Parathyroid adenoma (tissue), 2 donors: Measurements from ENCODE around the gene OSCP1.
"Not testable (repeated sequence)": the region's sequence is repeated elsewhere in the genome, so short reads cannot be mapped to it uniquely, and the experiment has no call there.

Source experiments
- H2AFZ ChIP-seq: fragments of 300-600 bp; sonication (generic); one replicate; pipeline ENCODE4 v1.7.0; 2017; ENCODE audit warnings: antibody characterized with exemption, mild to moderate bottlenecking
- H3K27ac ChIP-seq: fragments of 300-600 bp; sonication (generic); one replicate; pipeline ENCODE4 v1.7.0; 2017
- H3K27me3 ChIP-seq: fragments of 300-600 bp; sonication (generic); one replicate; pipeline ENCODE4 v1.7.0; 2017; ENCODE audit warnings: low read length; ENCODE audit not compliant: control insufficient read depth, insufficient read depth
- H3K36me3 ChIP-seq: fragments of 300-600 bp; sonication (generic); one replicate; pipeline ENCODE4 v1.7.0; 2017; ENCODE audit warnings: low read length; ENCODE audit not compliant: control insufficient read depth, insufficient read depth
- H3K4me1 ChIP-seq: fragments of 300-600 bp; sonication (generic); one replicate; pipeline ENCODE4 v1.7.0; 2017; ENCODE audit warnings: control low read depth
- H3K4me2 ChIP-seq: fragments of 300-600 bp; sonication (generic); one replicate; pipeline ENCODE4 v1.7.0; 2017; ENCODE audit warnings: low read length
- H3K4me3 ChIP-seq: fragments of 300-600 bp; sonication (generic); one replicate; pipeline ENCODE4 v1.7.0; 2017; ENCODE audit warnings: low read depth, low read length
- H3K79me2 ChIP-seq: fragments of 300-600 bp; sonication (generic); one replicate; pipeline ENCODE4 v1.7.0; 2017; ENCODE audit warnings: control low read depth
- H3K9ac ChIP-seq: fragments of 300-600 bp; sonication (generic); one replicate; pipeline ENCODE4 v1.7.0; 2017; ENCODE audit warnings: mild to moderate bottlenecking
- H3K9me3 ChIP-seq: fragments of 300-600 bp; sonication (generic); one replicate; pipeline ENCODE4 v1.7.0; 2017; ENCODE audit warnings: low read length; ENCODE audit not compliant: control insufficient read depth
- TF ChIP-seq, protein P1 (sequence below): fragments of 300-600 bp; sonication (generic); IDR thresholded peaks from one replicate; pipeline ENCODE4 v1.7.0; 2017; ENCODE audit warnings: antibody characterized with exemption, mild to moderate bottlenecking
- donor health status: primary hyperparathyroidism.

The OSCP1 gene

DNA sequence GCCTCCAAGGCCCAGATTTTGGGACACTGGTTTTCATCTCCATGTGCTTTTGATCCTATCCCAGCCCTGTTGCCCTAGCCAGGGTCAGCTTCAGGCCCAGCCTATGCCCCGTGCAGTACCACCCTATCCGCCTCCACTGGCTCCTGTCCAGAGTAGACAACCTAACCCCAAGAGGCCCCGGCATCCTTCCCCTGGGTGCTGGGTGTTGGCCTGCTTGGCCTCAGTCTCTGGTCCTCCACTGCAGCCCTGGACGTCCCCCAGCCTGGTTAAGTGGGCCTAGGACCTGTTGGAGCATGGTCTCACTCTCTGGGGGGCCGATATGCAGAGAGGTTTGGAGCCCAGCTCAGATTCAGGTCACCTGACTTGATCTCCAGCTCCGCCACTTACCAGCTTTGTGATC is 30.8 kb upstream of the OSCP1 start:
- Histone ChIP-seq H2AFZ (no peak overlapping the region), H3K4me3 (no peak overlapping the region), H3K36me3 (no peaks in the 10 kb centered on the region), H3K9me3 (no peaks in the 10 kb centered on the region), H3K27me3 (no peaks in the 10 kb centered on the region), H3K27ac (no peak overlapping the region), H3K4me1 (peaks cover 3% of the 10 kb centered on the region), H3K9ac (no peak overlapping the region), H3K79me2 (no peaks in the 10 kb centered on the region), H3K4me2 (no peak overlapping the region)
- TF ChIP-seq, protein P1, sequence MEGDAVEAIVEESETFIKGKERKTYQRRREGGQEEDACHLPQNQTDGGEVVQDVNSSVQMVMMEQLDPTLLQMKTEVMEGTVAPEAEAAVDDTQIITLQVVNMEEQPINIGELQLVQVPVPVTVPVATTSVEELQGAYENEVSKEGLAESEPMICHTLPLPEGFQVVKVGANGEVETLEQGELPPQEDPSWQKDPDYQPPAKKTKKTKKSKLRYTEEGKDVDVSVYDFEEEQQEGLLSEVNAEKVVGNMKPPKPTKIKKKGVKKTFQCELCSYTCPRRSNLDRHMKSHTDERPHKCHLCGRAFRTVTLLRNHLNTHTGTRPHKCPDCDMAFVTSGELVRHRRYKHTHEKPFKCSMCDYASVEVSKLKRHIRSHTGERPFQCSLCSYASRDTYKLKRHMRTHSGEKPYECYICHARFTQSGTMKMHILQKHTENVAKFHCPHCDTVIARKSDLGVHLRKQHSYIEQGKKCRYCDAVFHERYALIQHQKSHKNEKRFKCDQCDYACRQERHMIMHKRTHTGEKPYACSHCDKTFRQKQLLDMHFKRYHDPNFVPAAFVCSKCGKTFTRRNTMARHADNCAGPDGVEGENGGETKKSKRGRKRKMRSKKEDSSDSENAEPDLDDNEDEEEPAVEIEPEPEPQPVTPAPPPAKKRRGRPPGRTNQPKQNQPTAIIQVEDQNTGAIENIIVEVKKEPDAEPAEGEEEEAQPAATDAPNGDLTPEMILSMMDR: no peak

DNA sequence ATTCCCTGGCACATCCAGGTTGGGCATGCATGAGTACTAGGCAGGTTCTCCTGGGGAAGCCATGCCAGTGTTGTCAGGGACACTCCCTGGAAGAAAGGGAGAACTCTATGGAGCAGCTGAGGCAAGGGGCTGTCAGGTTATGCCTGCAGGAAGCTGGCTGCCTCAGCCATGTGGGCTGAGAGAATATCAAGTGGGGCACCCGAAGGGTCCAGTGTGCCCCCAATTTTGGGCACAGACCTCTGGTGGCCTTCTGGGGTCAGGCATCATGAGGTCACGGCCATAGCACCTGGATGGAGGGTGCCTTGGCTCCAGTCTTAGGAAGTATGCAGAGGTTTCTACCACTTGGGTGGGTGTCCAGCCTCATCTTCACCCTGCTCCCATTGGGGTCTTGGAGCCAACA is 29.9 kb upstream of the OSCP1 start:
- no peak overlapping the region for H3K27ac ChIP-seq
- no peak overlapping the region for H2AFZ ChIP-seq
- TF ChIP-seq, protein P1: no peak
- no peaks in the 10 kb centered on the region for H3K79me2 ChIP-seq
- no peak overlapping the region for H3K4me3 ChIP-seq
- H3K9me3 ChIP-seq: no peaks in the 10 kb centered on the region
- no peaks in the 10 kb centered on the region for H3K27me3 ChIP-seq
- H3K4me1 ChIP-seq: peaks cover 3% of the 10 kb centered on the region
- no peak overlapping the region for H3K4me2 ChIP-seq
- no peaks in the 10 kb centered on the region for H3K36me3 ChIP-seq
- H3K9ac ChIP-seq: no peak overlapping the region

DNA sequence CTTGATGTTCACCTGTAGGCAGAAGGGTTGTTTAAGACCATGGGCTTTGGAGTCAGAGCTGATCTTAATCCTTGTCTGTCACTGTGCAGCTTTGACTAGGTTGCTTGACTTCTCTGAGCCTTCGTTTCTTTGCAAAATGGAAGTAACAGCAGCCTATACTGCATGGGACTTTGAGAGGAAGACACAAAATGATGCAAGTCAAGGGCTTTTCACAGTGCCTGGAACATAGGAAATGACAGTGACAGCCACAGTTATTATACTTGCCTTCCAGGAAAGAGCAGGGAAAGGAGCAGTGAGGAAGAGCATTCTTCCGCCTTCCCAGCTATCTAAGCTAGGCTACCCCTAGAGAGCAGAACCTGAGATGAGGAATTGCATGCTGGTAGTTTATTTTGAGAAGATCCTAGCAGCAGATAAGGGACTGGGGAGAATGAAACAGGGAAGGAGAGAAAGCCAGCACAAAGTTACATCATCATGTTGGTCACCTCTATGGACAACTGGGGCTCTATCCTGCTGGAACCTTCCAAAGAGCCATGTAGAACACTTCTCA is 29.3 kb upstream of the OSCP1 start:
- H3K27ac ChIP-seq: no peak overlapping the region
- H3K36me3 ChIP-seq: no peaks in the 10 kb centered on the region
- no peak overlapping the region for H3K4me2 ChIP-seq
- no peak overlapping the region for H3K4me3 ChIP-seq
- no peaks in the 10 kb centered on the region for H3K9me3 ChIP-seq
- no peaks in the 10 kb centered on the region for H3K27me3 ChIP-seq
- no peak overlapping the region for H3K9ac ChIP-seq
- no peaks in the 10 kb centered on the region for H3K79me2 ChIP-seq
- TF ChIP-seq, protein P1: no peak
- peaks cover 3% of the 10 kb centered on the region for H3K4me1 ChIP-seq
- no peak overlapping the region for H2AFZ ChIP-seq

DNA sequence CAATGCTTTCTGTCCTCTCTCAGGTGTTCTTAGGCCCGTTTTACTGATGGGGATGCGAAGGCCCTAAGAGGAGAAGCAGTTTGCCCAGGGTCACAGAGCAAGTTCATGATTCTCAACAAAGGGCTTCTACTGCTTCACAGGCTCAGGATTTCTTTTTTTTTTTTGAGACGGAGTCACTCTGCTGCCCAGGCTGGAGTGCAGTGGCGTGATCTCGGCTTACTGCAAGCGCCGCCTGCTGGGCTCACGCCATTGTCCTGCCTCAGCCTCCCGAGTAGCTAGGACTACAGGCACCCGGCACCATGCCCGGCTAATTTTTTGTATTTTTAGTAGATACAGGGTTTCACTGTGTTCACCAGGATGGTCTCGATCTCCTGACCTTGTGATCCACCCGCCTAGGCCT is 27.4 kb upstream of the OSCP1 start:
- not testable (repeated sequence) for H3K36me3 ChIP-seq, H3K4me1 ChIP-seq, H3K27ac ChIP-seq, H3K4me3 ChIP-seq, H3K4me2 ChIP-seq, H2AFZ ChIP-seq, H3K27me3 ChIP-seq, H3K79me2 ChIP-seq, H3K9me3 ChIP-seq, H3K9ac ChIP-seq

DNA sequence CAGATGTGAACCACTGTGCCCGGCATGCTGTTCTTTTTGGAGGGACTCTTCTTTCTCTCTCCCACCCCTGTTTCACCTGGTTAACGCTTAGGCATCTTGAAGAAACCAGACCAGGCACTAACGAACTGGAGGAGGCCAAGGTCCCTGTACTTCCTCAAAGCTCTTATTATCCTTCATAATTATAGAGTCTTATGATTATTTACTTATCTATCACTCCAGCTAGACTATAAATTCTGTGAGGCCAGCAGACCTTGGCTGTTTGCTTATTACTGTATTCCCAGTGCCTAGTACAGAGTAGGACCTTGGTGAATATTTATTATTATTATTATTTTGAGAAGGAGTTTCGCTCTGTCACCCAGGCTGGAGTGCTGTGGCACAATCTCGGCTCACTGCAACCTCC is 26.7 kb upstream of the OSCP1 start:
- H3K4me2 ChIP-seq: no peak overlapping the region
- H3K27ac ChIP-seq: no peak overlapping the region
- no peak overlapping the region for H3K9ac ChIP-seq
- H2AFZ ChIP-seq: no peak overlapping the region
- H3K36me3 ChIP-seq: no peaks in the 10 kb centered on the region
- H3K4me1 ChIP-seq: peaks cover 3% of the 10 kb centered on the region
- no peaks in the 10 kb centered on the region for H3K9me3 ChIP-seq
- no peak overlapping the region for H3K4me3 ChIP-seq
- H3K79me2 ChIP-seq: no peaks in the 10 kb centered on the region
- TF ChIP-seq, protein P1: no peak
- no peaks in the 10 kb centered on the region for H3K27me3 ChIP-seq
